Stimulated activated CD8-positive, alpha-beta memory T cell treated with anti-CD3 and anti-CD28 coated beads, Interleukin-7, amount 100 ng/mL, for 48 hours (primary cell): Measurements from ENCODE around the gene ERBB2.
"Not testable (repeated sequence)": the region's sequence is repeated elsewhere in the genome, so short reads cannot be mapped to it uniquely, and the experiment has no call there.

Experiments used
- DNase-seq, 2 donors: peaks; one replicate each; pipeline ENCODE4 v3.0.0-alpha.2; 2020; ENCODE audit warnings: low read depth in 1 of 2; ENCODE audit errors: extremely low read depth in 1 of 2

ERBB2 gene

GRCh38 chr17:39742126-39742855 is 42.4 kb downstream of the ERBB2 start:
- DNase-seq: no peak

- no peak for DNase-seq
These were observed 43.1 kb downstream of the ERBB2 start for GRCh38 chr17:39742856-39743436.

- no peak for DNase-seq
These were observed 44.4 kb downstream of the ERBB2 start for GRCh38 chr17:39744075-39744835.

GRCh38 chr17:39744836-39745215 is 45.0 kb downstream of the ERBB2 start:
- no peak for DNase-seq

- no peak for DNase-seq
These were observed 45.7 kb downstream of the ERBB2 start for GRCh38 chr17:39745335-39746144.

- DNase-seq: no peak
These were observed 46.2 kb downstream of the ERBB2 start for GRCh38 chr17:39746145-39746461.

GRCh38 chr17:39747745-39748144 is 47.9 kb downstream of the ERBB2 start:
- no peak for DNase-seq

GRCh38 chr17:39748444-39749034 is 48.7 kb downstream of the ERBB2 start:
- not testable (repeated sequence) for DNase-seq

- no peak for DNase-seq
These were observed 50.5 kb downstream of the ERBB2 start for GRCh38 chr17:39750131-39751015.

- no peak for DNase-seq
These were observed 51.2 kb downstream of the ERBB2 start for GRCh38 chr17:39751016-39751543.

- DNase-seq: no peak
These were observed 51.8 kb downstream of the ERBB2 start for GRCh38 chr17:39751637-39752036.

GRCh38 chr17:39752241-39752881 is 52.5 kb downstream of the ERBB2 start:
- DNase-seq: no peak

GRCh38 chr17:39753514-39754160 is 53.8 kb downstream of the ERBB2 start:
- no peak for DNase-seq

- peak; percentile 91 to 96 for DNase-seq
These were observed 54.5 kb downstream of the ERBB2 start for GRCh38 chr17:39754161-39754957.

- DNase-seq: no peak
These were observed 55.2 kb downstream of the ERBB2 start for GRCh38 chr17:39754958-39755553.

- DNase-seq: no peak
These were observed 55.9 kb downstream of the ERBB2 start for GRCh38 chr17:39755554-39756379.
